Cortex of kidney (tissue), 1 donor: ENCODE data around the gene ZNF22.

Source experiments
- DNase-seq: peaks from one replicate; lab custom pipeline; 2025; lab: John Stamatoyannopoulos, UW

The ZNF22 gene

DNA sequence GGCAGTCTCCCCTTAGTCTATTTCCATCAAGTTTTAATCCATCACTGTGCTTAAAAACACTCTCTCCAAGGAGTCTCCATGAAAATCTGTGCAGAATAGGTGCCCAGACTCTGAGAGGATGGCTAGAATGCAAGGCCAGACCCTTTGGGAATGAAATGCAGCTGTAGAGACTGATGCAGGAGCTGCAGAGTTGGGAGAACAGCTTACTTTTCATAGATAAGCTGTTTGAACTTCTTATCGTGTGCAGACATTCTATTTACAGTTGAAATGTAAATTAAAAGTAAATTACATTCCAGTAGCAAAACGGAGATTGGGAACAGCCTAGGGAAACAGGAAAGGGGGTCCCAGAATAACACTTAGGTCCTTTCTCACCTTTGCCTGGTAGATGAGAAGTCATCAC, 14.9 kb downstream of the ZNF22 start:
- DNase-seq = no peak

DNA sequence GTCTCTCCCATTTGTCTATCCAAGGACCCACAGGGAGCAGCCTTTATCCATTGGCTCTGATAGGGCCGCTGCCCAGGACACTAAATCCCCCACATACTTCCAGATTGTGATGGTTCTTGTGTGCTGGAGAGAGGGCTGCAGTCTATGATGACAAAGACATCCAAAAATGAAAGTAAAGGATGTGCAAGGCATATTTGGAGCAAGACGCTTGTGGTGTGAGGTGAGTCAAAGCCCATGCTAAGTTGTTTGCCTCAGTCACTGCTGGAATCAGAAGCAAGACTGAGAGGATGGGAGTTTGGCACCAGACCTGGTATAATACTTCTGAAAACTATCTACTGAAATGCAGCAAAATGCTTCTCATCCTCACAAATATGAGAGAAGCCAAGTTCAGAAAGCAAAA, 22.7 kb downstream of the ZNF22 start:
- DNase-seq = no peak

DNA sequence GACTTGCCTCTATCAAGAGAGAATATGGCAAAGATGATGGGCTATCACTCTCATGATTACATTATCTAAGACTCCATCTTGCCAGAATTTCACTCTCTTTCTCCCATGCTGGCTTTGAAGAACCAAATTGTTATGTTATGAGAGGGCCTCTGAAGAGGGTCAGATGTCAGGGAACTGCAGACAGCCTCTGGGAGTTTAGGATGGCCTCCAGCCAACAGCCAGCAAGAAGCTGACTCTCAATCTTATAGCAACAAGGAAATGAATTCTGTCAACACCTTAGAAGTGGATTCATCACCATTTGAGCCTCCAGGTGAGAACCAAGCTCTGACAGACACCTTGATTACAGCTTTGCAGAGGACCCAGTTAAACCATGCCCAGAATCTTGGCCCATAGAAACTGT, 33.6 kb downstream of the ZNF22 start:
- no peak for DNase-seq

DNA sequence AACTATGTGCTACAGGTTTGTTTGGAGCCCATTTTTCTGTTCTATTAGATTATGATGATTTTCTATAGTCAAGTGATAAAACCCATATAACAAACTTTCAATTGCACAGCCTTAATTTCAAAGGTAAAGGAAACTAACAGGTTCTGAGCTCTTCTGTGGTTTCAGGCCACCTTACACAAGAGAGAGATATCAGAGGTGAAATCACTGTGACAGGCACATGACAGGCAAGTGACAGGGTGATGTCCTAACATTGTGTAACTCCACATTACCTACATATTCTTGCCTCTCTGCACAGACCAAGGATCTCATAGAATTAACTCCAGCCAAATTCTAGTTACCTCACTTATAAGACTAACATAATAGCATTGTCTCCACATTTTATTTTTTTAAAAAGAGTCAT, 35.0 kb downstream of the ZNF22 start:
- no peak for DNase-seq

DNA sequence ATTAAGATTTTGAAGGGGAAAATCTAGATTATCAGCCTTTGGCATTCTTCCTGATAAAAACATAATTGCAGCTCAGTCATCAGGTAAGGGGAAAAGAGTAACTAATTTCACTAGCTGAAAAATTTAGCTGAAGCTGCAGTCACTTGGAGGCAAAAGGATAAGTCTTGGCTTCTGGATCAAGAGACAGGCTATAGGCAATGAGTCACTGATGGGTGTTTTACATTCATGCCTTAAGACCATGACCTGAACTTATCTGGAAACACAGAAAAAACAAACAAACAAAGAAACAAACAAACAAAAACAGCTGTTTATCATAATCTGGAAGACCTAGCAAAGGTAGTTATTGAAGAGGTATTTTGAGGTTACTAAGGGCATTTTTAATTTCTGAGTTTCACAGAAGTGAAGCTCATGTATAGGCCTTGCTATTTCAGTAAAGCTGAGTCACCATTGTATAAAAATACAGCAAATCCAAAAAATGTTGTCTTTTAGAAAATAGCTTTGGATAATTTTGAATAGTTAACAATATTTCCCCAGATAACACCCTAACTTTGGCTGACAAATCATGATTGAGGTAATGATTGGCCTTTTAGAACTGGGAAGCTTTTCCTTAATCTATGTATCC, 40.3 kb downstream of the ZNF22 start:
- DNase-seq = no peak

DNA sequence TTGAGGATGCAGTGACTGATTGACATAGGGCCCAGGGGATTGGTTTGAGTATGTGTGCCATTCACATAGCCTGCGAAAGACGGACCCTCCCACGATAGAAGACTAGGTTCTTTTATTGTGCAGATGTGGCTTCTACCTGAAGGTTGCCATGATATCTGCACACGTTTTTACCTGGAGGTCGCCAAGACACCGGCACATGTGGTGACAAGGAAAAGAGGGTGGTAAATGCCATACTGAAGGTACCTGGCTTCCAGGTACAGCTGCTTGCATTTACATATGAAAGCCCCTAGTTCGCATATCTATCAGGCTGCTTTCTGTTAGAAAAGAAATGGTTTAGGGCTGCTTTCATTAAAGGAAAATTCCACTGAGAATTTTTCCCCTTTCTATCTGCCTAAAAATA, 43.6 kb downstream of the ZNF22 start:
- DNase-seq = no peak

DNA sequence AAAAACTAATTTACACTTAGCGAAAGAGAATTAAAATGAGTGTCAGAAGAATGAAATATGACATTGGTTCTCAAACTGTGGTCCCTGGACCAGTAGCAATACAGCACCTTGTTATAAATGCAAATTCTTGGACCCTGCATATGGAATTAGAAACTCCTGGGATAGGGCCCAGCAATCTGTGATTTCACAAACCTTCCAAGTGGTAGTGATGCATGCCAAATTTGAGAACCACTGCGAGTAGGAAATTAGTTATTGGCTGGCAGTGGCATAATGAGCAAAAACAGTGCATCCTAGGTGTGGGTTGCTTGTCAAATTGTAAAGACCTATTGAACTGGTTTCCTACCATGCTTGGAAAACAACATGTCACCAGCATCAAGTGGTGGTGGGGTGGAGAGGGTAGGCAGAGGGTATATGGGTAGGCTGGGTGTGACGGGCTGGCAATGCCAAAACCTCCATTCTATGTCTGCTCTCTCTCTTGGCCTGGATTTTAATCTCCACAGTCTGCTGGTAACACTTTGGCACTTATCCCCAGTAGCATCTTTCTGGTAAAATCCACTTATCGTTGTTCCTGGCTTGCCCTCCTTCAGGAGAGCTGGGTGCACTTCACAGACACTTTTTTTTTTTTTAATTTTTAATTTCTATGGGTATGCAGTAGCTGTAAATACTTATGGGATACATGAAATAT, 50.0 kb downstream of the ZNF22 start:
- no peak for DNase-seq

DNA sequence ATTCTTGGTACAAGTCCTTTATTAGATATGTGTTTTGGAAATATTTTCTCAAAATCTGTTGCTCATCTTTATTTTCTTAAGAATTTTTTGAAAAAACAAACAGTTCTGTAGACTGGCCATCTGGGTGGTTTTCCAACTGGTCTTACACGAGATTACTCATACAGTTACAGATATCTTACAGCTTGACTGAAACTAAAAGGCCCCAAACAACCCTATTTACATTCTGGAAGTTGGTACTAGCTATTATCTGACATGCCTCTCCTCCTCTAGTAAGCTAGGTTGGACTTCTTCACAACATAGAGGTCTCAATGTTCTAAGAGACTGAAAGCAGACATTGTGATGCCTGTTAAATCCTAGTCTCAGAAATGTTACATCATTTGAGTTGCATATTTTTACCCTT, 52.0 kb downstream of the ZNF22 start:
- DNase-seq = no peak

DNA sequence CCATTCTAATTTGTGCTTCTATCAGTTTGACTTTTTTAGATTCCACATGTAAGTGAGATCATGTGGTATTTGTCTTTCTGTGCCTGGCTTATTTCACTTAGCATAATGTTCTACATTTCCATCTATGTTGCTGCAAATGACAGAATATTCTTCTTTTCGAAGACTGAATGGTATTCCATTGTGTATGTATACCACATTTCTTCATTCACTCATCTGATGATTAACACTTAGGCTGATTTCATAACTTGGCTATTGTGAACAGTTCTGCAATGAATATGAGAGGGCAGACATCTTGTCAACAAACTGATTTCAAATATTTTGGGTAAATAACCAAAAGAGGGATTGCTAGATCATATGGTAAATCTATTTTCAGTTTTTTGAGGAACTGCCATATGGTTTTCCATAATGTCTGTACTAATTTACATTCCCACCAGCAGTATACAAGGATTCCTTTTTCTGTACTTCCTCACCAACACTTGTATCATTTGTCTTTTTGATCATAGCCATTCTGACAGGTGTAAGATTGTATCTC, 52.9 kb downstream of the ZNF22 start:
- no peak for DNase-seq
